GM10266 (cell line): ENCODE data around the gene ATP9B.

Experiments used
- DNase-seq: peaks from one replicate; pipeline ENCODE4 v3.0.0; 2012; ENCODE audit errors: extremely low spot score
- TF ChIP-seq, protein P1 (sequence below): IDR thresholded peaks from 2 replicates; pipeline ENCODE4 v1.5.1; 2012; ENCODE audit warnings: mild to moderate bottlenecking, low read depth; ENCODE audit not compliant: control insufficient read depth, insufficient read depth; ENCODE audit errors: missing control alignments

The ATP9B gene

DNA sequence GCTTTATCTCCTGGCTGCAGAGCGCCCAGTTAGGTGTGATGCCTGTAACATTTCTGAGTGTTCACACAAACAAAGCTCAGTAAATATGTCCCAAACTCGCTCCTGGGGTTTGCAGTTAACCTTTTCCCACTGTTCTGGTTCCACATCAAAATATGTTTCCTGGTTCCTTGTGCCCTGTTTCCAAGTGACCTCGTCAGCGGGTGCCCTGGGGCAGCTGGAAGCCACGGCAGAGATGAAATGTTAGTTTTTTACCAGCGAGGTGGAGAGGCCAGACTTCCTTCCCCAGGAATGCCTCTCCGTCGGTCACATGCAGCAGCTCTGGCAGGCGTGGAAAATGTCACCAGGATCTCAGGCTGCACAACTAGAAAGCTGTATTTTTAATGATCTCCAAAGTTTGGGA, 344.7 kb downstream of the ATP9B start:
- TF ChIP-seq, protein P1, sequence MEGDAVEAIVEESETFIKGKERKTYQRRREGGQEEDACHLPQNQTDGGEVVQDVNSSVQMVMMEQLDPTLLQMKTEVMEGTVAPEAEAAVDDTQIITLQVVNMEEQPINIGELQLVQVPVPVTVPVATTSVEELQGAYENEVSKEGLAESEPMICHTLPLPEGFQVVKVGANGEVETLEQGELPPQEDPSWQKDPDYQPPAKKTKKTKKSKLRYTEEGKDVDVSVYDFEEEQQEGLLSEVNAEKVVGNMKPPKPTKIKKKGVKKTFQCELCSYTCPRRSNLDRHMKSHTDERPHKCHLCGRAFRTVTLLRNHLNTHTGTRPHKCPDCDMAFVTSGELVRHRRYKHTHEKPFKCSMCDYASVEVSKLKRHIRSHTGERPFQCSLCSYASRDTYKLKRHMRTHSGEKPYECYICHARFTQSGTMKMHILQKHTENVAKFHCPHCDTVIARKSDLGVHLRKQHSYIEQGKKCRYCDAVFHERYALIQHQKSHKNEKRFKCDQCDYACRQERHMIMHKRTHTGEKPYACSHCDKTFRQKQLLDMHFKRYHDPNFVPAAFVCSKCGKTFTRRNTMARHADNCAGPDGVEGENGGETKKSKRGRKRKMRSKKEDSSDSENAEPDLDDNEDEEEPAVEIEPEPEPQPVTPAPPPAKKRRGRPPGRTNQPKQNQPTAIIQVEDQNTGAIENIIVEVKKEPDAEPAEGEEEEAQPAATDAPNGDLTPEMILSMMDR: no peak
- DNase-seq: no peak

DNA sequence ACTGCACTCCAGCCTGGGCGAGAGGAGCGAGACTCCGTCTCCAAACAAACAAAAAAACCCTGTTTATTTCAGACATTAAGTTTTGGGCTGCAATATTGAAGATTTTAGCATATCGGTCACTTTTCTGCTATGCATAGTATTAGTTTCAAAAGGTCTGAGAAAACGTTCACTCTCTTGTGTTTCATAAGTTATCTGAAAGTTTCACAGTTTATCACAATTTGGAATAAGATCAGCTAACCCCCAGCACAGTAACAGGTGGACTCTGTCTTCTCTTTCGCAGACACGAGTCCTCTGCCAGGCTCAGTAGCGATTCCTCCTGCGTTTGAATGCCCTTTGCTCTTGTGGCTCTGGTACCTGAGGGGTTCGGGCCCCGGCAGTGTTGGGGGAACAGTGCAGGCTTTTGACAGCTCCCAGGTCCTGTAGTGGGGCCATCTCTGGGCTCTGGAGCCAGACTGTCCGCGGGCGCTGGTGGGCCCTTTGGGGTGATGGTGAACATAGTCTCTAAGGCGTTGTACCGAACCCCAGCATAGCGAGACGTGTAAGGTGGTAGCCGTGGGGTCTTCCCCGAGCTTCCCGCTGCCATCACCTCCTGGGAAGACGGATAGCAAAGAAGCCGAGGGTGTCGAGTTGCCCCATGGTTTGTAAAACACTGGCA, 347.0 kb downstream of the ATP9B start:
- no peak for DNase-seq
- TF ChIP-seq, protein P1: no peak

- no peak for DNase-seq
- TF ChIP-seq, protein P1: no peak
Observed at GRCh38 chr18:79416677-79417052, 347.5 kb downstream of the ATP9B start.

GRCh38 chr18:79418236-79418635, 349.0 kb downstream of the ATP9B start:
- no peak for DNase-seq
- TF ChIP-seq, protein P1: no peak

DNA sequence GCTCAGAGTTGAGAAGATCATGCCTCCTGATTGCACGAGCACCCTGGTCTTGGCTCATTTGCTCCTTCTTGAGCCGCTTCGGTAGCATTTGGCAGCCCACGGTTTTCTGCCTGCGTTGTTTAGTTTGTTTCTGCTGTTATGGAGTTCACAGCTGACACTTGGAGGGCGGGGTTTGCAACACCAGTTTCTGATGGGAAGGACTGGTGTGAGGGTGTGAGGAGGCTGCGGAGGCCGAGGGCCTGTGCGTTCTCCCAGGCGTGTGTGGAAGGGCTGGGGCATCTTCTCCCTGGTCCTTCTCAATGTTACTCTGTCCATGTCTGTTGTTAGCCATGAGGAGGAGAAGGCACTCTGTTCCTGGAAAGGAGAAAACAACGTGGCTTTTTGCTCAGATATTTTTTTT, 349.4 kb downstream of the ATP9B start:
- no peak for DNase-seq
- TF ChIP-seq, protein P1: no peak

- TF ChIP-seq, protein P1: no peak
- DNase-seq: no peak
Observed at GRCh38 chr18:79420033-79420745, 351.0 kb downstream of the ATP9B start.

- TF ChIP-seq, protein P1: no peak
Observed at GRCh38 chr18:79421275-79421857, 352.2 kb downstream of the ATP9B start.

More at GRCh38 chr18:79421275-79421857, 352.2 kb downstream of the ATP9B start:
- no peak for DNase-seq
